H9 (cell line): ENCODE data around the gene OTUB2. TPM values are rescaled to one million over a fixed set of nuclear protein-coding genes. Genes with fewer than 3 reads are reported as not detected.

Experiments used
- DNase-seq: peaks from one replicate; pipeline ENCODE4 v3.0.0-alpha.2; 2017
- H2AFZ ChIP-seq: one replicate; pipeline ENCODE4 v1.6.1; 2013; ENCODE audit warnings: mild to moderate bottlenecking, low read length, control low read depth, moderate library complexity
- H2AK5ac ChIP-seq: 2 replicates; pipeline ENCODE4 v1.6.1; 2013; ENCODE audit warnings: low read length, control low read depth, mixed read lengths; ENCODE audit not compliant: insufficient read length
- H2BK120ac ChIP-seq: one replicate; pipeline ENCODE4 v1.6.1; 2013; ENCODE audit warnings: low read depth, mild to moderate bottlenecking, low read length, control low read depth, inconsistent platforms; ENCODE audit not compliant: poor library complexity, severe bottlenecking
- H2BK12ac ChIP-seq: 2 replicates; pipeline ENCODE4 v1.6.1; 2013; ENCODE audit warnings: low read length, control low read depth, mixed read lengths, low read depth; ENCODE audit not compliant: insufficient read length
- H2BK15ac ChIP-seq: 2 replicates; pipeline ENCODE4 v1.6.1; 2013; ENCODE audit warnings: low read depth, low read length, control low read depth
- H2BK20ac ChIP-seq: one replicate; pipeline ENCODE4 v1.6.1; 2013; ENCODE audit warnings: low read depth, mild to moderate bottlenecking, low read length, control low read depth, inconsistent platforms; ENCODE audit not compliant: poor library complexity, severe bottlenecking
- H2BK5ac ChIP-seq: 2 replicates; pipeline ENCODE4 v1.6.1; 2013; ENCODE audit warnings: low read length, control low read depth, mixed read lengths; ENCODE audit not compliant: insufficient read length
- H3K14ac ChIP-seq: 2 replicates; pipeline ENCODE4 v1.6.1; 2013; ENCODE audit warnings: low read length, control low read depth; ENCODE audit not compliant: insufficient read depth
- H3K18ac ChIP-seq: 2 replicates; pipeline ENCODE4 v1.6.1; 2013; ENCODE audit warnings: low read depth, mild to moderate bottlenecking, mixed read lengths, low read length, control low read depth; ENCODE audit not compliant: insufficient read length
- H3K23ac ChIP-seq: 2 replicates; pipeline ENCODE4 v1.6.1; 2013; ENCODE audit warnings: low read length, control low read depth, mixed read lengths, low read depth; ENCODE audit not compliant: insufficient read length
- H3K23me2 ChIP-seq: 2 replicates; pipeline ENCODE4 v1.6.1; 2013; ENCODE audit warnings: low read depth, mild to moderate bottlenecking, mixed read lengths, low read length, control low read depth; ENCODE audit not compliant: insufficient read length, poor library complexity, severe bottlenecking
- H3K27ac ChIP-seq: 2 replicates; pipeline ENCODE4 v1.5.1; 2013; ENCODE audit warnings: low read length, control low read depth, mixed read lengths, low read depth; ENCODE audit not compliant: insufficient read length
- H3K27me3 ChIP-seq: 2 replicates; pipeline ENCODE4 v1.6.1; 2013; ENCODE audit warnings: low read length, control low read depth, inconsistent platforms; ENCODE audit not compliant: insufficient read depth
- H3K4ac ChIP-seq: 2 replicates; pipeline ENCODE4 v1.6.1; 2013; ENCODE audit warnings: low read depth, mild to moderate bottlenecking, control low read depth, inconsistent platforms, low read length, moderate library complexity
- H3K4me1 ChIP-seq: 2 replicates; pipeline ENCODE4 v1.6.1; 2013; ENCODE audit warnings: low read length, control low read depth, inconsistent platforms; ENCODE audit not compliant: insufficient read depth
- H3K4me2 ChIP-seq: 2 replicates; pipeline ENCODE4 v1.6.1; 2013; ENCODE audit warnings: low read length, control low read depth, mixed read lengths; ENCODE audit not compliant: insufficient read length, insufficient read depth
- H3K56ac ChIP-seq: 2 replicates; pipeline ENCODE4 v1.6.1; 2013; ENCODE audit warnings: low read depth, mild to moderate bottlenecking, mixed read lengths, low read length, control low read depth; ENCODE audit not compliant: insufficient read length
- H3K79me1 ChIP-seq: 2 replicates; pipeline ENCODE4 v1.6.1; 2013; ENCODE audit warnings: low read depth, mild to moderate bottlenecking, moderate library complexity, low read length, control low read depth, inconsistent platforms; ENCODE audit not compliant: insufficient read depth, poor library complexity, severe bottlenecking
- H3K79me2 ChIP-seq: 2 replicates; pipeline ENCODE4 v1.6.1; 2013; ENCODE audit warnings: low read length, control low read depth, inconsistent platforms; ENCODE audit not compliant: insufficient read depth
- H3K9ac ChIP-seq: 2 replicates; pipeline ENCODE4 v1.6.1; 2013; ENCODE audit warnings: low read length, control low read depth, mixed read lengths; ENCODE audit not compliant: insufficient read length; ENCODE audit errors: extremely low read depth
- H3K9me3 ChIP-seq: one replicate; pipeline ENCODE4 v1.6.1; 2013; ENCODE audit warnings: low read depth, low read length, inconsistent platforms; ENCODE audit not compliant: control insufficient read depth
- H3T11ph ChIP-seq: one replicate; pipeline ENCODE4 v1.6.1; 2013; ENCODE audit warnings: mild to moderate bottlenecking, low read length, control low read depth, inconsistent platforms
- H4K20me1 ChIP-seq: one replicate; pipeline ENCODE4 v1.6.1; 2013; ENCODE audit not compliant: control insufficient read depth, insufficient read length, insufficient read depth
- H4K5ac ChIP-seq: 2 replicates; pipeline ENCODE4 v1.6.1; 2013; ENCODE audit warnings: low read depth, mild to moderate bottlenecking, mixed read lengths, low read length, control low read depth; ENCODE audit not compliant: insufficient read length
- H4K8ac ChIP-seq: replicated peaks from 2 replicates; pipeline ENCODE4 v1.6.1; 2013; ENCODE audit warnings: low read length, control low read depth, mixed read lengths, low read depth; ENCODE audit not compliant: insufficient read length
- H4K91ac ChIP-seq: 2 replicates; pipeline ENCODE4 v1.6.1; 2013; ENCODE audit warnings: low read depth, mild to moderate bottlenecking, moderate library complexity, mixed read lengths, low read length, control low read depth; ENCODE audit not compliant: insufficient read length
- H3K27ac Mint-ChIP-seq, 3 experiments: 2 replicates in 2 of 3; 3 replicates in 1 of 3; pipeline ENCODE4 v1.8.0; 2020 to 2021; ENCODE audit warnings: mixed read lengths in 3 of 3, mild to moderate bottlenecking in 1 of 3, moderate library complexity in 1 of 3
- H3K27me3 Mint-ChIP-seq: 2 replicates; pipeline ENCODE4 v1.8.0; 2021; ENCODE audit warnings: low read depth, mild to moderate bottlenecking, moderate library complexity, mixed read lengths
- H3K36me3 Mint-ChIP-seq, 3 experiments: 2 replicates in 2 of 3; 3 replicates in 1 of 3; pipeline ENCODE4 v1.8.0; 2020 to 2021; ENCODE audit warnings: low read depth in 3 of 3, mixed read lengths in 3 of 3; ENCODE audit not compliant: insufficient read depth in 1 of 3
- H3K4me1 Mint-ChIP-seq, 2 experiments: 2 replicates each; pipeline ENCODE4 v1.8.0; 2020; ENCODE audit warnings: mixed read lengths in 2 of 2
- H3K4me3 Mint-ChIP-seq, 2 experiments: 2 replicates in 1 of 2; 3 replicates in 1 of 2; pipeline ENCODE4 v1.8.0; 2020 to 2021; ENCODE audit warnings: mild to moderate bottlenecking in 2 of 2, mixed read lengths in 2 of 2, moderate library complexity in 1 of 2
- H3K9me3 Mint-ChIP-seq, 2 experiments: 2 replicates in 1 of 2; 3 replicates in 1 of 2; pipeline ENCODE4 v1.8.0; 2020; ENCODE audit warnings: mild to moderate bottlenecking in 2 of 2, mixed read lengths in 2 of 2, moderate library complexity in 1 of 2
- CTCF ChIP-seq: fragments of 200-600 bp; sonication (generic); conservative IDR thresholded peaks from 3 replicates; pipeline ENCODE4 v1.8.0; 2021; ENCODE audit warnings: antibody characterized with exemption, mild to moderate bottlenecking
- WGBS: extraction: QIAGEN DNeasy Blood & Tissue Kit; methylation state at CpG from one replicate; pipeline ENCODE4 v1.1.7; 2013; ENCODE audit warnings: missing lambda C conversion rate, low lambda C conversion rate, mixed read lengths; ENCODE audit not compliant: insufficient read length; ENCODE audit errors: extremely low coverage; 5-methylcytosine and 5-hydroxymethylcytosine counted together
- total RNA-seq: library from RNA; stranded (reverse); gene quantifications from 2 replicates; pipeline ENCODE4 v1.2.1, GENCODE V29; 2021

OTUB2 gene
- total RNA-seq, 1 experiment from 2014 or later, result 3.6 TPM

- H3K27me3 Mint-ChIP-seq, result peaks cover 4% of the 10 kb centered on the region; the same call in 1 of the 2 replicates
- H3K14ac ChIP-seq, result no peak overlapping the region
- peaks cover 4 to 15% (median 12%) of the 10 kb centered on the region in 3 experiments for H3K36me3 Mint-ChIP-seq
- no peak overlapping the region for H3K4me2 ChIP-seq
- no peaks in the 10 kb centered on the region for H4K20me1 ChIP-seq
- no peak overlapping the region for H3K27ac Mint-ChIP-seq
- H3K79me2 ChIP-seq, result no peaks in the 10 kb centered on the region
- no peak overlapping the region for H3K56ac ChIP-seq
- no peak overlapping the region for H3K9ac ChIP-seq
- H3K79me1 ChIP-seq, result no peaks in the 10 kb centered on the region
- no peak for TF ChIP-seq CTCF
- H2BK20ac ChIP-seq, result no peak overlapping the region
- H3K4ac ChIP-seq, result no peak overlapping the region
- H3K23me2 ChIP-seq, result no peaks in the 10 kb centered on the region
- no peak overlapping the region for H4K91ac ChIP-seq
- H3K4me1 ChIP-seq, result no peaks in the 10 kb centered on the region
- H2BK15ac ChIP-seq, result no peak overlapping the region
- H3K18ac ChIP-seq, result no peak overlapping the region
- no peaks in the 10 kb centered on the region for H3K27me3 ChIP-seq
- H2BK5ac ChIP-seq, result no peak overlapping the region
- no peak overlapping the region for H2BK120ac ChIP-seq
- no peak overlapping the region for H3T11ph ChIP-seq
- no peak overlapping the region for H4K5ac ChIP-seq
- H2AFZ ChIP-seq, result no peak overlapping the region
- DNase-seq, result no peak
- H3K9me3 Mint-ChIP-seq, result peaks cover 0 to 2% of the 10 kb centered on the region in 2 experiments; a peak in 3 of 5 replicates
- WGBS, result no CpG with 5 or more reads among the region's 7 CpGs
- H3K4me1 Mint-ChIP-seq, result peaks cover 25 to 33% of the 10 kb centered on the region in 2 experiments
- no peak overlapping the region for H2BK12ac ChIP-seq
- H4K8ac ChIP-seq, result no peak overlapping the region
- H2AK5ac ChIP-seq, result no peak overlapping the region
- no peak overlapping the region for H3K23ac ChIP-seq
- no peaks in the 10 kb centered on the region for H3K9me3 ChIP-seq
- no peak overlapping the region for H3K27ac ChIP-seq
- no peak overlapping the region for H3K4me3 Mint-ChIP-seq
Observed at GRCh38 chr14:94031883-94032279, 5.7 kb downstream of the OTUB2 start.
